GM12878 (cell line): Measurements from ENCODE around the gene PHRF1. TPM values are rescaled to one million over a fixed set of nuclear protein-coding genes. Genes with fewer than 3 reads are reported as not detected.

Source experiments
- CBX3 ChIP-seq: fragments of 200-600 bp; sonication (generic); IDR thresholded peaks from 2 replicates; pipeline ENCODE4 v1.6.1; 2016; ENCODE audit warnings: low read depth, borderline replicate concordance
- GATAD2B ChIP-seq: fragments of 450-650 bp; conservative IDR thresholded peaks from 2 replicates; pipeline ENCODE4 v1.6.1; 2017; ENCODE audit warnings: low read depth, mild to moderate bottlenecking, moderate library complexity
- IKZF1 ChIP-seq: fragments of 450-650 bp; conservative IDR thresholded peaks from 2 replicates; pipeline ENCODE4 v1.6.1; 2017; ENCODE audit warnings: antibody characterized with exemption, mild to moderate bottlenecking
- IKZF2 ChIP-seq, 2 experiments: fragments of 450-650 bp; IDR thresholded peaks; 2 replicates each; pipeline ENCODE4 v1.6.1; 2017; ENCODE audit warnings: mild to moderate bottlenecking in 2 of 2, moderate library complexity in 2 of 2
- JUND ChIP-seq: IDR thresholded peaks from 2 replicates; pipeline ENCODE4 v1.6.1; 2012; ENCODE audit warnings: low read depth, mild to moderate bottlenecking, low read length, improper control_type of control experiment, moderate library complexity
- POLR2AphosphoS2 ChIP-seq: IDR thresholded peaks from 2 replicates; pipeline ENCODE4 v1.6.1; 2011; ENCODE audit warnings: low read depth, mild to moderate bottlenecking, low read length, improper control_type of control experiment, moderate library complexity
- RB1 ChIP-seq: fragments of 450-650 bp; formaldehyde crosslinking; IDR thresholded peaks from 2 replicates; pipeline ENCODE4 v1.6.1; 2017; ENCODE audit warnings: mild to moderate bottlenecking, borderline replicate concordance
- SRF ChIP-seq, 2 experiments: IDR thresholded peaks; 2 replicates each; pipeline ENCODE4 v1.6.1; 2011; ENCODE audit warnings: low read depth in 2 of 2, low read length in 2 of 2, mild to moderate bottlenecking in 1 of 2, moderate library complexity in 1 of 2
- STAT1 ChIP-seq: fragments of 450-650 bp; conservative IDR thresholded peaks from 2 replicates; pipeline ENCODE4 v1.6.1; 2014; ENCODE audit warnings: antibody characterized with exemption, mild to moderate bottlenecking
- TCF3 ChIP-seq: IDR thresholded peaks from 2 replicates; pipeline ENCODE4 v1.6.1; 2012; ENCODE audit warnings: low read depth, mild to moderate bottlenecking, low read length, borderline replicate concordance; ENCODE audit not compliant: insufficient read depth
- ZNF217 ChIP-seq: fragments of 450-650 bp; IDR thresholded peaks from 2 replicates; pipeline ENCODE4 v1.6.1; 2017; ENCODE audit warnings: antibody characterized with exemption, mild to moderate bottlenecking
- polyA plus RNA-seq, 11 experiments: library from polyadenylated mRNA; depleted of rRNA in 4 of 11; unstranded in 6 of 11; stranded (reverse) in 5 of 11; fragments of >200 nt; fragmentation: Nextera tagmentation in 4 of 11; fragmentation: Illumina TruSeq in 1 of 11; extraction: Ambion mirVana in 4 of 11; extraction: Trizol in 1 of 11; gene quantifications; 1 replicate in 1 of 11; 2 replicates in 10 of 11; pipeline versions ENCODE4 v1.2.1 to v1.2.3, GENCODE V29; 2011 to 2016; ENCODE audit warnings: inconsistent platforms in 2 of 11, missing spikeins in 2 of 11, low read depth in 1 of 11
- total RNA-seq, 4 experiments: library from RNA; depleted of rRNA in 3 of 4; stranded (reverse); fragments of >200 nt in 3 of 4; fragmentation: Illumina TruSeq in 1 of 4; extraction: Trizol in 1 of 4; gene quantifications; 2 replicates each; pipeline versions ENCODE4 v1.2.1 to v1.2.3, GENCODE V29; 2013 to 2021
- TF ChIP-seq, protein P1 (sequence below): IDR thresholded peaks from 2 replicates; pipeline ENCODE4 v1.6.1; 2012; ENCODE audit warnings: low read depth, low read length, improper control_type of control experiment

Gene PHRF1
- total and polyA plus RNA-seq, 10 of the 15 experiments (the other 5 are each of a cell fraction or from before 2014, with no cell fraction given), result 0.13 to 43.5 (median 15.1) TPM

DNA sequence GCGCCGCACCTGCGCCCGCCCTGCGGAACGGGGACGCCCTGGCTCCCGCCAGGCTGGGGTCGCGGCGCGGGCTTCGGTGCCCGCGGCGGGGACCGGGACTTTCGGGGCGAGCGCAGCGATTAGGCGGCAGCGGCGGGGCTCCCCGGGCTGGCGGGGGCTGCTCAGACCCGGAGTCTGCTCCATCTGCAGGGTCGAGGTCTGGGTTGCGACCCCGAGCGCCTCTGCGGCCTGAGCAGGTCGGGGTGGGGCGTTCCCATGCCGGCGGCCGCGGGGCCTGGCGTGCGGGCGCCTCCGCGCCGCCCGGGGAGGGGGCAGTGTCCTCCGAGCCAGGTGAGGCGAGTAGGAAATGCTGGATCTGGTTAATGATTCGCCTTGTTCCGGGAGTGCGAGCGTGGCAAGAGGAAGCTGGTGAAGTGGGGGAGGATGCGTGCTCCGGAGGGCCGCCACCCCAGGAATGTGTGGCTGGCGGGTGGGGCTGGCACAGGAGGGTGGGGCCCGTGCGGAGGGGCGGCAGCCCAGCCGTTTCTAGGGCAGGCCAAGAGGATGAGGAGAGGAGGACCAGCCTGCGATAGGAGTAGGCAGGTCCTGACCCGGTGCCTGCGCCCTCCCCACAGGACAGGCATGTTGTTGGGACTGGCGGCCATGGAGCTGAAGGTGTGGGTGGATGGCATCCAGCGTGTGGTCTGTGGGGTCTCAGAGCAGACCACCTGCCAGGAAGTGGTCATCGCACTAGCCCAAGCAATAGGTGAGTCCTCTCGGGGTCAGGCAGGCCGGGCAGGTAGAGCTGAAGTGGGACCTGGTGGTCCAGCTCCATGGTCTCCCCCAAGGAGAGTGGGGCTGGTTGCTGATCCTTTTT lies 14.9 kb upstream of the PHRF1 start (continued):
- TF ChIP-seq IKZF1 (peak; percentile 46), JUND (no peak), STAT1 (no peak), ZNF217 (peak; percentile 60; the same call in 1 of the 2 replicates), CBX3 (no peak), IKZF2 (IDR thresholded peaks at IDR 0.05) (no peak), SRF (IDR thresholded peaks at IDR 0.05; ENCODE audit: low read depth in 2 of 2, low read length in 2 of 2) (no peak), TCF3 (0 out of 2 replicates have a peak, but pooled peaks have one; percentile 1), GATAD2B (peak; percentile 63), RB1 (peak; percentile 65; the same call in 1 of the 2 replicates), POLR2AphosphoS2 (0 out of 2 replicates have a peak, but pooled peaks have one; percentile 34)
- TF ChIP-seq, protein P1, sequence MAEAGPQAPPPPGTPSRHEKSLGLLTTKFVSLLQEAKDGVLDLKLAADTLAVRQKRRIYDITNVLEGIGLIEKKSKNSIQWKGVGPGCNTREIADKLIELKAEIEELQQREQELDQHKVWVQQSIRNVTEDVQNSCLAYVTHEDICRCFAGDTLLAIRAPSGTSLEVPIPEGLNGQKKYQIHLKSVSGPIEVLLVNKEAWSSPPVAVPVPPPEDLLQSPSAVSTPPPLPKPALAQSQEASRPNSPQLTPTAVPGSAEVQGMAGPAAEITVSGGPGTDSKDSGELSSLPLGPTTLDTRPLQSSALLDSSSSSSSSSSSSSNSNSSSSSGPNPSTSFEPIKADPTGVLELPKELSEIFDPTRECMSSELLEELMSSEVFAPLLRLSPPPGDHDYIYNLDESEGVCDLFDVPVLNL, result no peak
